CD4-positive, alpha-beta T cell treated with Interleukin-17A for 1 hour (primary cell): Measurements from ENCODE around the gene OR51D1.

Experiments used
- DNase-seq: peaks from one replicate; pipeline ENCODE4 v3.0.0-alpha.2; 2020

OR51D1 gene, protein sequence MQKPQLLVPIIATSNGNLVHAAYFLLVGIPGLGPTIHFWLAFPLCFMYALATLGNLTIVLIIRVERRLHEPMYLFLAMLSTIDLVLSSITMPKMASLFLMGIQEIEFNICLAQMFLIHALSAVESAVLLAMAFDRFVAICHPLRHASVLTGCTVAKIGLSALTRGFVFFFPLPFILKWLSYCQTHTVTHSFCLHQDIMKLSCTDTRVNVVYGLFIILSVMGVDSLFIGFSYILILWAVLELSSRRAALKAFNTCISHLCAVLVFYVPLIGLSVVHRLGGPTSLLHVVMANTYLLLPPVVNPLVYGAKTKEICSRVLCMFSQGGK

GRCh38 chr11:4636962-4637661 lies at the start of gene OR51D1:
OR51D1 (plus strand) TSS chr11:4637477; CDS start chr11:4639791, 2,314 bp downstream.
- DNase-seq = peak; percentile 67

DNA sequence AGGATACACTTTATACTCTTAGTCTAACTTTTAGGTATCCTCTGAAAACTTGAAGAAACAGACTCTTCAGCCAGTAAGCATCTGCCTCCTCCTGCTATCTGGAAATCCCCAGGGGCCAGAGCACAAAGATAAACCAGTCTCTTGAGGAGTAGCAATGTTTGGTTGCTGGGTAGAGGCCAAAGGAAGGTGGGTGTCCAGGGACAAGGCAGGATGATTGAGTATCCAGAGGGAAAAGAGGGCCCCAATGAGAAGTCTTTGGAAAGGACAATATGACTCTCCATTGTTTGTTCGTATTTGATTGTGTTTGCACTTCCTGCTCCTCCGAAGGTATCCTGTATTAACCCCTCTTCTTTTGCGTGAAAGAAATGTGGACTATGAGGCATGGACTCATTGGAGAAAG lies 48.3 kb upstream of the OR51D1 start:
- DNase-seq = no peak

DNA sequence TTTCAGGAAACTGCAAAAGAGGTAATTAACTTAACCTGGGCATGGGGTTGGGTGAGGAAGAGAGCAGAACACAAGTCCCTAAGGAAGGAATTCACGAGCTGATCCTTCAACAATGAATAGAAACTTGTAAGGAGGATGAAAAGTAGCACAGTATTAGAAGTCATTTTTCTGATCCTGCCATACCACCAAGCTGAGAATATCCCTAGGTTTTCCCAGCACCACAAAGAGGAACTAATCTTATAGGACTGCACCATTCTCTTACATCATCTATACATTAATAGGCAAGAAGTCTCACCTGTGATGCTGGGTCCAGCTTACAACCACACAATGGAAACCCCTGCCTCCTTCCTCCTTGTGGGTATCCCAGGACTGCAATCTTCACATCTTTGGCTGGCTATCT lies 43.5 kb upstream of the OR51D1 start, which contains the start of gene OR52I1:
Gene OR52I1, plus strand, starts transcription at position 301 of the 400 bp plus-strand sequence. Its CDS starts 0 bp downstream, at position 301.
- no peak for DNase-seq

DNA sequence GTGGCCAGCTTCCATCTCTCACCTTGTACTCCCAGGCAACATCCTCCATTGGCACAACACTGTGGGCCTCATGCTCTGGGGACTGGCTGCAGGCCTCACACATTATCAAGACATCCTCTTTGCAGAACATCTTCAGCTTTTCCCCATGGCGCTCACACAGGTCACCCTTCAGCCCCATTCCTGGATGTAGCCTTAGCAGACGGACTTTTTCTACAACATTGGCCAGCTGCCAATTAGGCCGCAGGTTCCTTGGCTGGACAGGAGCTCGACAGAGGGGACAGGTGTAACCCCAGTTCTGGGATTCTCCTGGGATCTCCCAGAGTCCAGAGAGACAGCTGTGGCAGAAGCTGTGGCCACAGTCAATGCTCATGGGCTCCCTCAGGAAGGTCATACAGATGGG lies 32.2 kb upstream of the OR51D1 start:
- no peak for DNase-seq

- no peak for DNase-seq
Measured at GRCh38 chr11:4606231-4607015, 30.9 kb upstream of the OR51D1 start.

DNA sequence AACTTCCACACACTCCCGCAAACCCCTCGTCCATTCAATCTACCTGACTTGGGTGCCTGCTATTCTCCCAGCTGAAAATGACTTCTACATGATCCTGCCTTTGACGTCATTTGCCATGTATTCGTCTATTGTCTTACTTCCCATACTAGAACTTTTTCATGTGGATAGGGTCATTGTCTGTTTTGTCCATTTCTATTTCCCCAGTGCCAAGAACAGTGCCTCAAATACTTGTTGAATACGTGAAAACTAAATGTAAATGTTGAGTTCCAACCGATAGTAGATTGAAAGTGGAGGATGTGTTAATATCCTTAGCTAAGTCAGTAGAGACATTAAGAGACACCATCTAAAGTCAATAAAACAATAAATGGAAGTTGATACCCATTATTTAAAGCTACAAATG lies 30.2 kb upstream of the OR51D1 start:
- DNase-seq = no peak

- DNase-seq = peak; percentile 96
Measured at GRCh38 chr11:4607781-4608666, 29.3 kb upstream of the OR51D1 start, which contains the start of gene TRIM68. TRIM68 (minus strand) TSS chr11:4608231; CDS start chr11:4605504, 2,727 bp downstream.

GRCh38 chr11:4610258-4610935 lies 26.9 kb upstream of the OR51D1 start:
- peak; percentile 46 for DNase-seq

DNA sequence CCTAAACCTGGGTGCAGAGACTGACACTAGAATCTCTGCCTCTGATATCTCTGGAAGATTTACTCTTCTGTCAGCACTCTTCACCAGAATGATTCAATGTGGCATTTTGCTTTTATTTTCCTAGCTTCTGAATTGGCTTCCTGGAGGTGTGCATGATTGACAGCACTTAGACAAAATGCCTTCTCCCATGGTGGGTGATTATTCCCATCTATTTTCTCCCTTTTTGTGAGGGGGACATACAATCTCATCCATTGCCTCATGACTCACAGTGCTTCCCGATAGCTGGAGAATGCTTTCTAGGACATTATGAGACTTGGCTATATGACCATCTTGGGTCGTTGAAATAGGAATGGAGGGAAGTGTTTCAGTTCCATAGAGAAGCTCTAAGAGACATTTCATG lies 25.3 kb upstream of the OR51D1 start:
- no peak for DNase-seq

GRCh38 chr11:4615856-4616444 lies 21.3 kb upstream of the OR51D1 start:
- DNase-seq = no peak

GRCh38 chr11:4619514-4619913 lies 17.8 kb upstream of the OR51D1 start:
- no peak for DNase-seq

DNA sequence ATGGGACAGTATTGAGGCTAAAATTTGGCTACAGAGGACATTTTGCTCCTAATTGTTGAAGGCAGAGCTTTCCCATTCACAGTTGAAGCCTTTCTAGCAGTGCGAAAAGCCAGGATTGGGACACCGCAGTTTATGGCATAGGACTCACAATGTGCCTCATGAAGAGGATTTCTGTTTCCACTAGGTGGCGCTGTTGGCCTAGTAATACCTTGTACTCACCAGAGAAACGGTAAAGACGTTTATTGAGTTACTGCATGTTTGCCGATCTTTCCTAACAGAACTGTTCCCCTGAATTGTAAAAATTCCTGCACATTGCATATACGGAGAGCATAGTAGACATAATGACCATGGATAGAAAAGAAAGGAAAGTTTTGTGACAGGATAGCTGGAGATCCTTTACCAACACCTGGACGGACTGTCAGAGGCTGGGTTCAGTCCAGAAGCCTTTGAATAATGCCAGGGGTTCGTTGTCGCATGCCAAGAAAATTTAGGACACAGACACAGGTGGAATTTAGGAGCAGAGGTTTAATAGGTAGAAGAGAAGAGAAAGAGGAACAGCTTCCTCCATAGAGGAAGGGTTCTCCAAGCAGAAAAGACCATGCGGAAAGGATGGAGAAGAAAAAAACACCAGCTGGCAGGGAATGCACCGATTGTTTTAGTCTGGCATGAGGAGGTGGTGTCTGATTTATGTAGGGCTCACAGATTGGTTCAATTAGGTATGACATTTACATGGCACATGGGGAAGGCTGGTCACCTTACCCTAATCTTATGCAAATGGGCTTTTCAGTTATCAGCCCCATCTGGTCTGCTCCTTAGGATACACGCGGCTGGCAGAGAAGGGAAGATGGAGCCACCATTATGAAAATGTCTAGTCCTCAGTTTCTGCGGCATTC lies 10.8 kb upstream of the OR51D1 start:
- DNase-seq = peak; percentile 43

- DNase-seq = no peak
Measured at GRCh38 chr11:4636136-4636535, 1.1 kb upstream of the OR51D1 start.

DNA sequence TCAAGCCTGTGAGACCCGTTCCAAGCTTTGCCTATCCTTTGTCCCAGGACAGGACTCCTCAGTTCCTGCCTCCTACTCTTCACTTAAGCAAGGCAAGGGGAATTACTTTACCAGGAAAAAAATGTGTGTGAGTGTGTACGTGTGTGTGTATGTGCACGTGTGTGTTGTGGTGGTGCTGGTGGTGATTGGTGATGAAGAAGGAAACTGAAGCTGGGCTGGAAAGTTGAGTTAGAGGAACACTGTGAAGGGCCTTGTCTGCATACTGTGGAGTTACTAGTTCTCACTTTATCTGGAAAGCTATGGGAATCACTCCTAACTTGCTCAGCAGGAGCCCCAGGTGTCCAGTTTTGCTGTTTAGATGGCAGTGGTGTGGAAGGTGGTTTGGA lies 378 bp downstream of the OR51D1 start:
- DNase-seq = no peak

GRCh38 chr11:4639931-4640330 lies 2.7 kb downstream of the OR51D1 start:
- DNase-seq = no peak

GRCh38 chr11:4641501-4641900 lies 4.2 kb downstream of the OR51D1 start:
- DNase-seq = no peak

GRCh38 chr11:4642043-4642442 lies 4.8 kb downstream of the OR51D1 start:
- DNase-seq = no peak

- DNase-seq = no peak
Measured at GRCh38 chr11:4643076-4643475, 5.8 kb downstream of the OR51D1 start.

- no peak for DNase-seq
Measured at GRCh38 chr11:4643682-4644081, 6.4 kb downstream of the OR51D1 start, which contains the start of gene OR51E1. OR51E1 (plus strand) TSS chr11:4643982; CDS start chr11:4652527, 8,545 bp downstream.

DNA sequence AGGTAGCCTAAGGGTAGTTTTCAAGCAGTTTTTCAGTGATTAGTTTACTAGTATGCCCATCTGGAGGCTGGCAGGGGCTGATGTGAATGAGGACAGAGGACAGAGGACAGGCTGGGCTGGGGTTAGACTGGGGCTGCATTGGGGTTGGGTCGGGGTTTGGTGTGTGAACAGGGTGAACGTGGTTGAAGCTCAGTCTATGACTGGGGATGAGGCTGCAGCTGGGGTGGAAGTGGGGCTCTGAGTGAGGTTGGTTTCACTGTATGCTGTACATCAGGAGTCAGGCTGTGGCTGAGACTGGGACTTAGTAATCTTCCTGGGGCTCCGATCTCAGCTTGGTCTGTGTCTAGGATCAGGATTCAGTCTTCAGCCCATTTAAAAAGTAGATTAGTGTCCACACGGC lies 7.0 kb downstream of the OR51D1 start:
- no peak for DNase-seq
